Panc1 (cell line): Measurements from ENCODE around the gene PTPRK.

Experiments
- TF ChIP-seq, protein P1 (sequence below): fragments of 450-650 bp; IDR thresholded peaks from 2 replicates; pipeline ENCODE4 v1.5.1; 2017; ENCODE audit warnings: mild to moderate bottlenecking
- TF ChIP-seq, protein P2 (sequence below), 2 experiments: IDR thresholded peaks; 2 replicates each; pipeline ENCODE4 v1.6.1; 2011 to 2012; ENCODE audit warnings: low read depth in 2 of 2, control low read depth in 1 of 2, low read length in 1 of 2, mild to moderate bottlenecking in 1 of 2, moderate library complexity in 1 of 2; ENCODE audit not compliant: insufficient read depth in 1 of 2

DNA sequence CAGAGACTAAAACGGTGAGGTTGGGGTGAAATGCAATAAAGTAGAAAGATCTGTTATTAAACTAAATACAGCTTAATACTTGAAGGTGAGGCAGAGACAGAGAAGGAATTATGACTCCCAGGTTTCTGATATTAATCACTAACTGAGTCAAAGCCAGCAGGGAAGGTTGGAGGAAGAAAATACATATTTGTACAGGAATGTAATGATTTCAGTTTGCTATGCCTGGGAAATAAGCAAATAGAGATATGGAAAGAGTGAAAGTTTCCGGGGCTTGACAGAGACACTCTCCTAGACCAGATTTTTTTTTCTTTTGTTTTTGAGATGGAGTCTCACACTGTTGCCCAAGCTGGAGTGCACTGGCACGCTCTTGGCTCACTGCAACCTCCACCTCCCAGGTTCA, 76.8 kb downstream of the PTPRK start:
- TF ChIP-seq, protein P1, sequence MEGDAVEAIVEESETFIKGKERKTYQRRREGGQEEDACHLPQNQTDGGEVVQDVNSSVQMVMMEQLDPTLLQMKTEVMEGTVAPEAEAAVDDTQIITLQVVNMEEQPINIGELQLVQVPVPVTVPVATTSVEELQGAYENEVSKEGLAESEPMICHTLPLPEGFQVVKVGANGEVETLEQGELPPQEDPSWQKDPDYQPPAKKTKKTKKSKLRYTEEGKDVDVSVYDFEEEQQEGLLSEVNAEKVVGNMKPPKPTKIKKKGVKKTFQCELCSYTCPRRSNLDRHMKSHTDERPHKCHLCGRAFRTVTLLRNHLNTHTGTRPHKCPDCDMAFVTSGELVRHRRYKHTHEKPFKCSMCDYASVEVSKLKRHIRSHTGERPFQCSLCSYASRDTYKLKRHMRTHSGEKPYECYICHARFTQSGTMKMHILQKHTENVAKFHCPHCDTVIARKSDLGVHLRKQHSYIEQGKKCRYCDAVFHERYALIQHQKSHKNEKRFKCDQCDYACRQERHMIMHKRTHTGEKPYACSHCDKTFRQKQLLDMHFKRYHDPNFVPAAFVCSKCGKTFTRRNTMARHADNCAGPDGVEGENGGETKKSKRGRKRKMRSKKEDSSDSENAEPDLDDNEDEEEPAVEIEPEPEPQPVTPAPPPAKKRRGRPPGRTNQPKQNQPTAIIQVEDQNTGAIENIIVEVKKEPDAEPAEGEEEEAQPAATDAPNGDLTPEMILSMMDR, result no peak
- TF ChIP-seq, protein P2, sequence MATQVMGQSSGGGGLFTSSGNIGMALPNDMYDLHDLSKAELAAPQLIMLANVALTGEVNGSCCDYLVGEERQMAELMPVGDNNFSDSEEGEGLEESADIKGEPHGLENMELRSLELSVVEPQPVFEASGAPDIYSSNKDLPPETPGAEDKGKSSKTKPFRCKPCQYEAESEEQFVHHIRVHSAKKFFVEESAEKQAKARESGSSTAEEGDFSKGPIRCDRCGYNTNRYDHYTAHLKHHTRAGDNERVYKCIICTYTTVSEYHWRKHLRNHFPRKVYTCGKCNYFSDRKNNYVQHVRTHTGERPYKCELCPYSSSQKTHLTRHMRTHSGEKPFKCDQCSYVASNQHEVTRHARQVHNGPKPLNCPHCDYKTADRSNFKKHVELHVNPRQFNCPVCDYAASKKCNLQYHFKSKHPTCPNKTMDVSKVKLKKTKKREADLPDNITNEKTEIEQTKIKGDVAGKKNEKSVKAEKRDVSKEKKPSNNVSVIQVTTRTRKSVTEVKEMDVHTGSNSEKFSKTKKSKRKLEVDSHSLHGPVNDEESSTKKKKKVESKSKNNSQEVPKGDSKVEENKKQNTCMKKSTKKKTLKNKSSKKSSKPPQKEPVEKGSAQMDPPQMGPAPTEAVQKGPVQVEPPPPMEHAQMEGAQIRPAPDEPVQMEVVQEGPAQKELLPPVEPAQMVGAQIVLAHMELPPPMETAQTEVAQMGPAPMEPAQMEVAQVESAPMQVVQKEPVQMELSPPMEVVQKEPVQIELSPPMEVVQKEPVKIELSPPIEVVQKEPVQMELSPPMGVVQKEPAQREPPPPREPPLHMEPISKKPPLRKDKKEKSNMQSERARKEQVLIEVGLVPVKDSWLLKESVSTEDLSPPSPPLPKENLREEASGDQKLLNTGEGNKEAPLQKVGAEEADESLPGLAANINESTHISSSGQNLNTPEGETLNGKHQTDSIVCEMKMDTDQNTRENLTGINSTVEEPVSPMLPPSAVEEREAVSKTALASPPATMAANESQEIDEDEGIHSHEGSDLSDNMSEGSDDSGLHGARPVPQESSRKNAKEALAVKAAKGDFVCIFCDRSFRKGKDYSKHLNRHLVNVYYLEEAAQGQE (IDR thresholded peaks at IDR 0.05; ENCODE audit: insufficient read depth in 1 of 2, low read depth in 2 of 2, low read length in 1 of 2), result no peak
